Spleen (tissue), 11 donors: Measurements from ENCODE around the gene H2AZ2. TPM values are rescaled to one million over a fixed set of nuclear protein-coding genes. Genes with fewer than 3 reads are reported as not detected.

Experiments used
- DNase-seq: peaks from one replicate; pipeline ENCODE4 v3.0.0-alpha.2; 2020
- H3K27ac ChIP-seq, 8 donors: fragments of 200-600 bp; sonication (generic) in 7 of 8; 1 replicate in 4 of 8; 2 replicates in 4 of 8; pipeline versions ENCODE4 v1.5.0 to v1.8.0; 2016 to 2021; ENCODE audit warnings: inconsistent platforms in 4 of 8, mild to moderate bottlenecking in 4 of 8, moderate library complexity in 1 of 8
- H3K27me3 ChIP-seq, 7 donors: fragments of 200-600 bp; sonication (generic) in 6 of 7; replicated peaks in 1 of 7; 1 replicate in 4 of 7; 2 replicates in 3 of 7; pipeline versions ENCODE4 v1.5.0 to v1.8.0; 2016 to 2021; ENCODE audit warnings: inconsistent platforms in 3 of 7, mild to moderate bottlenecking in 1 of 7
- H3K36me3 ChIP-seq, 6 donors: fragments of 200-600 bp; sonication (generic) in 5 of 6; 1 replicate in 4 of 6; 2 replicates in 2 of 6; pipeline versions ENCODE4 v1.5.0 to v1.8.0; 2016 to 2021; ENCODE audit warnings: inconsistent platforms in 2 of 6
- H3K4me1 ChIP-seq, 6 donors: fragments of 200-600 bp; sonication (generic) in 5 of 6; 1 replicate in 3 of 6; 2 replicates in 3 of 6; pipeline versions ENCODE4 v1.5.0 to v1.8.0; 2016 to 2021; ENCODE audit warnings: inconsistent platforms in 3 of 6
- H3K4me3 ChIP-seq, 8 donors: fragments of 200-600 bp; sonication (generic) in 7 of 8; 1 replicate in 4 of 8; 2 replicates in 4 of 8; pipeline versions ENCODE4 v1.5.0 to v1.8.0; 2016 to 2021; ENCODE audit warnings: inconsistent platforms in 4 of 8, mild to moderate bottlenecking in 4 of 8, moderate library complexity in 2 of 8
- H3K9me3 ChIP-seq, 8 donors: fragments of 200-600 bp; sonication (generic) in 7 of 8; 1 replicate in 4 of 8; 2 replicates in 4 of 8; pipeline versions ENCODE4 v1.5.0 to v1.8.0; 2016 to 2021; ENCODE audit warnings: inconsistent platforms in 4 of 8
- POLR2A ChIP-seq, 3 donors: fragments of 450-650 bp; IDR thresholded peaks; one replicate each; pipeline ENCODE4 v1.5.1; 2017; ENCODE audit warnings: antibody characterized with exemption in 3 of 3, mild to moderate bottlenecking in 1 of 3
- POLR2AphosphoS5 ChIP-seq, 3 donors: sonication (generic); formaldehyde crosslinking; IDR thresholded peaks; one replicate each; pipeline ENCODE4 v1.5.1; 2017; ENCODE audit warnings: antibody characterized with exemption in 3 of 3
- WGBS, 5 donors: extraction: QIAGEN DNeasy Blood & Tissue Kit in 3 of 5; methylation state at CpG; one replicate each; pipeline versions ENCODE4 v1.1.5 to v1.1.7; 2013 to 2018; 5-methylcytosine and 5-hydroxymethylcytosine counted together
- intact Hi-C: fragments of 100-400 bp; cut with DNase I; formaldehyde crosslinking; loops from one replicate; pipeline ENCODE4 v1.15.0; 2023; ENCODE audit warnings: low total_unique reads
- polyA plus RNA-seq, 3 donors: library from polyadenylated mRNA; stranded (reverse); fragments of 200-250 nt; gene quantifications; one replicate each; pipeline ENCODE4 v1.2.1, GENCODE V29; 2013
- total RNA-seq, 7 donors: library from RNA; depleted of rRNA in 3 of 7; stranded (reverse); fragments of >200 nt in 3 of 7; fragmentation: NEBNext Ultra II Directional in 4 of 7; extraction: Animal tissue kit (Norgen Biotek cat#: 25700) in 4 of 7; gene quantifications; one replicate each; pipeline versions ENCODE4 v1.1.0 to v1.2.1, GENCODE V29; 2016 to 2021
- TF ChIP-seq, protein P1 (sequence below), 11 experiments: fragments of 200-600 bp in 7 of 11; fragments of 450-650 bp in 4 of 11; sonication (generic) in 4 of 11; IDR thresholded peaks in 8 of 11; conservative IDR thresholded peaks in 3 of 11; 1 replicate in 7 of 11; 2 replicates in 4 of 11; pipeline versions ENCODE4 v1.4.0 to v1.8.0; 2016 to 2021; ENCODE audit warnings: antibody characterized with exemption in 11 of 11, inconsistent platforms in 4 of 11, mild to moderate bottlenecking in 1 of 11
- donor health status: healthy with polysubstance abuse.
- donor health status: DM: no; HTN: no; CAD: no; lungs with moderate emphysema.
- donor health status: DM: no; HTN: no; CAD: no.
- donor health status: Bipolar disorder and iron deficiency.
- donor health status: healthy.
- donor health status: DM: no; HTN: no; CAD: no.
- donor health status: DM: yes; HTN: yes; CAD: no.

H2AZ2 gene
- total and polyA plus RNA-seq, 10 donors, result 74.7 to 147 (median 113) TPM

DNA sequence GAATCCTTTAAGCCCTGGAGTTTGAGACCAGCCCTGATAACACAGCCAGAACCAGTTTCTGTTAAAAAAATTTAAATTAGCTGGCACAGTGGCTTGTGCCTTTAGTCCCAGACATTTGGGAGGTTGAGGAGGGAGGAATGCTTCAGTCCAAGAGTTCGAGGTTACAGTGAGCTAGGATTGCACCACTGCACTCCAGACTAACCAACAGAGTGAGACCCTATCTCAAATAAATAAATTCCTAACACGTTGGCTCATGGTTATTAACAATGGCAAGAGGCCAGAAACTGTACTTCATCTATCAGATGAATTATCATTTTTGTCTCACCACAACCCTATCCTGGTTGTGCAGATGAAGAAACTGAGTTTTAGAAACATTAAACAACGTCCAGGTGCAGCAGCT is 53.6 kb downstream of the H2AZ2 start:
- intact Hi-C loops, result no loop called here
- Histone ChIP-seq H3K27me3 (no peaks in the 10 kb centered on the region), H3K4me1 (peaks cover 22 to 33% (median 30%) of the 10 kb centered on the region in 6 donors), H3K4me3 (no peak overlapping the region), H3K9me3 (no peaks in the 10 kb centered on the region), H3K36me3 (peaks cover 0 to 10% (median 5%) of the 10 kb centered on the region in 6 donors), H3K27ac (no peak overlapping the region)
- no peak for DNase-seq
- WGBS, 5 donors, result 68 to 76% (median 70%) methylated on average over 3 of the region's 3 CpGs
- TF ChIP-seq POLR2AphosphoS5 (IDR thresholded peaks at IDR 0.05), result no peak
- TF ChIP-seq, protein P1, sequence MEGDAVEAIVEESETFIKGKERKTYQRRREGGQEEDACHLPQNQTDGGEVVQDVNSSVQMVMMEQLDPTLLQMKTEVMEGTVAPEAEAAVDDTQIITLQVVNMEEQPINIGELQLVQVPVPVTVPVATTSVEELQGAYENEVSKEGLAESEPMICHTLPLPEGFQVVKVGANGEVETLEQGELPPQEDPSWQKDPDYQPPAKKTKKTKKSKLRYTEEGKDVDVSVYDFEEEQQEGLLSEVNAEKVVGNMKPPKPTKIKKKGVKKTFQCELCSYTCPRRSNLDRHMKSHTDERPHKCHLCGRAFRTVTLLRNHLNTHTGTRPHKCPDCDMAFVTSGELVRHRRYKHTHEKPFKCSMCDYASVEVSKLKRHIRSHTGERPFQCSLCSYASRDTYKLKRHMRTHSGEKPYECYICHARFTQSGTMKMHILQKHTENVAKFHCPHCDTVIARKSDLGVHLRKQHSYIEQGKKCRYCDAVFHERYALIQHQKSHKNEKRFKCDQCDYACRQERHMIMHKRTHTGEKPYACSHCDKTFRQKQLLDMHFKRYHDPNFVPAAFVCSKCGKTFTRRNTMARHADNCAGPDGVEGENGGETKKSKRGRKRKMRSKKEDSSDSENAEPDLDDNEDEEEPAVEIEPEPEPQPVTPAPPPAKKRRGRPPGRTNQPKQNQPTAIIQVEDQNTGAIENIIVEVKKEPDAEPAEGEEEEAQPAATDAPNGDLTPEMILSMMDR (IDR thresholded peaks at IDR 0.05 in 8 of 11, conservative IDR thresholded peaks at IDR 0.05 in 3 of 11), result no peak
- TF ChIP-seq POLR2A (IDR thresholded peaks at IDR 0.05), result no peak

DNA sequence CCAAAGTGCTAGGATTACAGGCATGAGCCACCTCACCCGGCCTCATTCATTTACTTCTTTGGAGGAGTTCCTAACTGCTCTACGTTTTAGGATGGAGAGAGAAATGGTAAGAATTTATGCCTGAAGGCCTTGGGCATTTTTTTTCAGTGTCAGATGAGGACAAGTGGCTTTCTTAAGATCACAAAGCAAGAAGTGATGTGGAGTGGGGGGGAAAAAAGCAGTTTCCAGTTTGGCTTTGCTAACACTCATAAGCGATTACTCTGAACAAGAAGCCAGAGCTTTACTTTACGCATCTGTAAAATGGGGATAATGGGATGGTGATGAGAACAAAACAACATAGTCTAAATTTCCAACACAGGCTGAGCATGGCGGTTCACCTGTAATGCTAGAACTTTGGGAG is 54.0 kb downstream of the H2AZ2 start:
- Histone ChIP-seq H3K27ac (no peak overlapping the region), H3K27me3 (no peaks in the 10 kb centered on the region), H3K4me3 (no peak overlapping the region), H3K36me3 (peaks cover 0 to 6% (median 2%) of the 10 kb centered on the region in 6 donors), H3K9me3 (no peaks in the 10 kb centered on the region), H3K4me1 (peaks cover 18 to 29% (median 26%) of the 10 kb centered on the region in 6 donors)
- intact Hi-C loops, result no loop called here
- 83 to 92% (median 90%) methylated on average over 5 of the region's 5 CpGs for WGBS, 5 donors
- TF ChIP-seq, protein P1 (IDR thresholded peaks at IDR 0.05 in 8 of 11, conservative IDR thresholded peaks at IDR 0.05 in 3 of 11), result no peak
- no peak for TF ChIP-seq POLR2AphosphoS5 (IDR thresholded peaks at IDR 0.05)
- no peak for DNase-seq

DNA sequence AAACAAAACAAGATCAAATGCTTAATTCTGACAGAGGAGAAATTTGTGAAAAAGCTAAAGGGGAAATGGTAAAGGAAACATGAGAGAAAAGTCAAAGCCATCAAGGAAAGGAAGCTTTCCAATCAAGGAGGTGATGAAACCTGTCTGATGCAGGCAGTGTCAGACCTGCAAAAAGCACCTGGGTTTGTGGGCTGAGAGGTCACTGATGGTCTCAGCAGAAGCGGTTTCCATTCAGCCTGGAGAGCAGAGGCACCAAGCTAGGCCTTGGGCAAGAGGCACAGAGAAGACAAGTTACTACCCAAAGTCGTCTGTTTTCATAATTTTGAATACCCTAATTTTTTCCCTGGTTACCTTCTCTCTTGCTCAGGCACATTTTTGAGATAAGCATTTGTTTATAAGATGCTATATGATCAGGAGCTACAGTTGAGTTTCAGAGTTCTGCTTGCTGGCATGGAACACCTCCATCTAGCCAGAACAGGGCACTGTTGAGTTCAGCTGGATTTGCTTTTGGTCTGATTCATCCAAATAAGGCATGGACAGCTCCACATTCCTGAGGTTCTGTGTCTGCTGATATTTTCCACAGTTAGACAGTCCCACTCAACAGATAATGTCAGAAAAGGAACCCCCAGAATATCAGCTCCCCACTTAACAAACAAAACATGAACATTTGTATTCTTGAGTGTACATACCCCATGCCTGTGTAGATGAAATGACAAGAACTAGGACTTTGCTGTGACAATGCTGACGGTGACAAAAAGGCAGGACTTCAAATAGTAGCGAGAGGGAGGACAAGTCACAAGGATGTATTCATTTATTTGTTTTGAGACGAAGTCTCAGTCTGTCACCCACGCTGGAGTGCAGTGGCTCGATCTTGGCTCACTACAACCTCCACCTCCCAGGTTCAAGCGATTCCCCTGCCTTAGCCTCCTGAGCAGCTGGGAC is 56.3 kb downstream of the H2AZ2 start:
- TF ChIP-seq POLR2A (IDR thresholded peaks at IDR 0.05) (no peak), POLR2AphosphoS5 (IDR thresholded peaks at IDR 0.05) (no peak)
- TF ChIP-seq, protein P1 (IDR thresholded peaks at IDR 0.05 in 8 of 11, conservative IDR thresholded peaks at IDR 0.05 in 3 of 11), result no peak
- Histone ChIP-seq H3K27ac (no peak overlapping the region), H3K36me3 (no peaks in the 10 kb centered on the region), H3K9me3 (no peaks in the 10 kb centered on the region), H3K4me3 (no peak overlapping the region), H3K4me1 (peaks cover 6 to 14% (median 11%) of the 10 kb centered on the region in 6 donors), H3K27me3 (no peaks in the 10 kb centered on the region)
- intact Hi-C loops, result no loop called here
- 86 to 93% (median 88%) methylated on average over 8 of the region's 8 CpGs for WGBS, 5 donors
- DNase-seq, result no peak

DNA sequence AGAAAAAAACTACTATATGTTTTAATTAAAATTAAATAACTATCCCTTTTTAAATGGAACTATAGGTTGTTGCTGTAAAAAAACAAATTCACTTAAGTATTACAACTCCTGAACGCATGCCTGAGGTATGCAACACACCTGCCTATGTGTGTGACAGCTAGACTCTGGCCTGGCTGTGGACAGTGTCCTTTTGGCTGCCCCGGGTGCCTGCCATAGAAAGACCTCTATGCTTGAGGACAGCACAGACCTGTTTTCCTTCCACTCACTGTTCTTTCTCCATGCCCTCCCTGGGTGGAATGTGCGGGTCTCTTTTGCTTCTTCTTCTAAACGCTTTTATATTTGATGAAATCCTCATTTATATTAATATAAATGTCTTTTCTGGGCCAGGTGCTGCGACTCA is 57.9 kb downstream of the H2AZ2 start:
- H3K9me3 ChIP-seq, result no peaks in the 10 kb centered on the region
- no peak for DNase-seq
- no peaks in the 10 kb centered on the region for H3K27me3 ChIP-seq
- no peaks in the 10 kb centered on the region for H3K36me3 ChIP-seq
- 88 to 97% (median 92%) methylated on average over 5 of the region's 5 CpGs for WGBS, 5 donors
- intact Hi-C loops, result no loop called here
- no peak for TF ChIP-seq POLR2AphosphoS5 (IDR thresholded peaks at IDR 0.05)
- TF ChIP-seq, protein P1 (IDR thresholded peaks at IDR 0.05 in 8 of 11, conservative IDR thresholded peaks at IDR 0.05 in 3 of 11), result no peak
- no peak for TF ChIP-seq POLR2A (IDR thresholded peaks at IDR 0.05)
- H3K4me1 ChIP-seq, result peaks cover 0 to 3% (median 0%) of the 10 kb centered on the region in 6 donors
- H3K27ac ChIP-seq, result no peak overlapping the region
- H3K4me3 ChIP-seq, result no peak overlapping the region
